ENCODE data around the gene CRTC3.
"Not testable (repeated sequence)": the region's sequence is repeated elsewhere in the genome, so short reads cannot be mapped to it uniquely, and the experiment has no call there.

DNA sequence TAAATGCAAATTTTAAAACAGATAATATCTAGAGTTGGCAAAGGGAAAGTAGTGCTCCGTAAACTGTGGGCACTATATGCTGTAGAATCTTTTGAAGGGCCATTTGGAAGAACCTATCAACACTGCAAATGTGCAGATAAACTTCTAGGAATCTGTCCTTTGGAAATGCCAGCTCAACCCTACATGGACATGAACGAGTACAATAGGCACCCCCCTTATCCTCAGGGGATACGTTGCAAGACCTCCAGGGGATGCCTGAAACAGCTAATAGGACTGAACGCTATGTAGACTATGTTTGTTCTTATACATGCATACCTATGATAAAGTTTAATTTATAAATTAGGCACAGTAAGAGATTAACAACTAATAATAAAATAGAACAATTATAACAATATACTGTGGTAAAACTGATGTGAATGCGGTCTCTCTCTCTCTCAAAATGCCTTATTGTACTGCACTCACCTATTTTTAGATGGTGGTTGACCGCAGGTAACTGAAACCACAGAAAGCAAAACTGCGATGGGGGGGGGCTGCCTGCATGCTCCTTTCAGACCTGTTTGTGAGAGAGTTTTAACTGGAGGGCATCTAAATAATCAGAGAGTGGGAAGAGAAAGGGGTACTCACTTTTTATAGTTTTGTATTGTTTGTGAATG lies 127.9 kb downstream of the CRTC3 start:
- TF ChIP-seq, protein P1, sequence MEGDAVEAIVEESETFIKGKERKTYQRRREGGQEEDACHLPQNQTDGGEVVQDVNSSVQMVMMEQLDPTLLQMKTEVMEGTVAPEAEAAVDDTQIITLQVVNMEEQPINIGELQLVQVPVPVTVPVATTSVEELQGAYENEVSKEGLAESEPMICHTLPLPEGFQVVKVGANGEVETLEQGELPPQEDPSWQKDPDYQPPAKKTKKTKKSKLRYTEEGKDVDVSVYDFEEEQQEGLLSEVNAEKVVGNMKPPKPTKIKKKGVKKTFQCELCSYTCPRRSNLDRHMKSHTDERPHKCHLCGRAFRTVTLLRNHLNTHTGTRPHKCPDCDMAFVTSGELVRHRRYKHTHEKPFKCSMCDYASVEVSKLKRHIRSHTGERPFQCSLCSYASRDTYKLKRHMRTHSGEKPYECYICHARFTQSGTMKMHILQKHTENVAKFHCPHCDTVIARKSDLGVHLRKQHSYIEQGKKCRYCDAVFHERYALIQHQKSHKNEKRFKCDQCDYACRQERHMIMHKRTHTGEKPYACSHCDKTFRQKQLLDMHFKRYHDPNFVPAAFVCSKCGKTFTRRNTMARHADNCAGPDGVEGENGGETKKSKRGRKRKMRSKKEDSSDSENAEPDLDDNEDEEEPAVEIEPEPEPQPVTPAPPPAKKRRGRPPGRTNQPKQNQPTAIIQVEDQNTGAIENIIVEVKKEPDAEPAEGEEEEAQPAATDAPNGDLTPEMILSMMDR (IDR thresholded peaks at IDR 0.05; ENCODE audit: extremely low read depth in 1 of 2, insufficient read depth in 1 of 2, low read depth in 1 of 2, low read length in 2 of 2), result not testable (repeated sequence)
- TF ChIP-seq POLR2A (IDR thresholded peaks at IDR 0.05; ENCODE audit: low read depth, low read length); POLR2AphosphoS5 (IDR thresholded peaks at IDR 0.05; ENCODE audit: insufficient read depth, low read depth, low read length); EZH2 (IDR thresholded peaks at IDR 0.05; ENCODE audit: borderline replicate concordance, low read depth, low read length, severe bottlenecking); MYC (IDR thresholded peaks at IDR 0.05; ENCODE audit: low read depth, low read length); JUN (IDR thresholded peaks at IDR 0.05; ENCODE audit: borderline replicate concordance, insufficient read depth, insufficient read length, low read depth); GATA2 (IDR thresholded peaks at IDR 0.05; ENCODE audit: insufficient read depth, insufficient read length, low read depth, low read length); FOS (IDR thresholded peaks at IDR 0.05; ENCODE audit: borderline replicate concordance, insufficient read depth, low read length): not testable (repeated sequence)
- TF ChIP-seq, protein P2, sequence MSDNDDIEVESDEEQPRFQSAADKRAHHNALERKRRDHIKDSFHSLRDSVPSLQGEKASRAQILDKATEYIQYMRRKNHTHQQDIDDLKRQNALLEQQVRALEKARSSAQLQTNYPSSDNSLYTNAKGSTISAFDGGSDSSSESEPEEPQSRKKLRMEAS (IDR thresholded peaks at IDR 0.05; ENCODE audit: insufficient read depth, insufficient read length), result not testable (repeated sequence)
